Upper lobe of right lung (tissue), 1 donor: Measurements from ENCODE around the gene DTNB. TPM values are rescaled to one million over a fixed set of nuclear protein-coding genes. Genes with fewer than 3 reads are reported as not detected.

ENCODE experiments used
- ATAC-seq: fragments of 200-7000 bp; cut with Tn5 transposase; one replicate; pipeline ENCODE4 v1.9.1; 2020; ENCODE audit warnings: mild to moderate bottlenecking, moderate library complexity
- DNase-seq: peaks from one replicate; pipeline ENCODE4 v3.0.0-alpha.2; 2020
- H3K27ac ChIP-seq: fragments of 200-600 bp; one replicate; pipeline ENCODE4 v1.8.0; 2022
- H3K27me3 ChIP-seq: fragments of 200-600 bp; one replicate; pipeline ENCODE4 v1.8.0; 2022; ENCODE audit warnings: mild to moderate bottlenecking
- H3K36me3 ChIP-seq: fragments of 200-600 bp; one replicate; pipeline ENCODE4 v1.8.0; 2022
- H3K4me1 ChIP-seq: fragments of 200-600 bp; one replicate; pipeline ENCODE4 v1.8.0; 2022
- H3K4me3 ChIP-seq: fragments of 200-600 bp; one replicate; pipeline ENCODE4 v1.8.0; 2022; ENCODE audit warnings: mild to moderate bottlenecking
- H3K9me3 ChIP-seq: fragments of 200-600 bp; one replicate; pipeline ENCODE4 v1.8.0; 2022
- CTCF ChIP-seq: fragments of 200-600 bp; IDR thresholded peaks from one replicate; pipeline ENCODE4 v1.8.0; 2022; ENCODE audit warnings: antibody characterized with exemption
- intact Hi-C: fragments of 100-400 bp; cut with DNase I; formaldehyde crosslinking; loops from one replicate; pipeline ENCODE4 v1.11.0; 2022
- total RNA-seq: library from RNA; stranded (reverse); fragmentation: NEBNext Ultra II Directional; extraction: Animal tissue kit (Norgen Biotek cat#: 25700); gene quantifications from one replicate; pipeline ENCODE4 v1.2.1, GENCODE V29; 2021
- donor health status: DM: no; HTN: yes; CAD: no; lungs with severe emphysema.

Gene DTNB
- total RNA-seq, 1 donor from 2014 or later: 18.1 TPM

DNA sequence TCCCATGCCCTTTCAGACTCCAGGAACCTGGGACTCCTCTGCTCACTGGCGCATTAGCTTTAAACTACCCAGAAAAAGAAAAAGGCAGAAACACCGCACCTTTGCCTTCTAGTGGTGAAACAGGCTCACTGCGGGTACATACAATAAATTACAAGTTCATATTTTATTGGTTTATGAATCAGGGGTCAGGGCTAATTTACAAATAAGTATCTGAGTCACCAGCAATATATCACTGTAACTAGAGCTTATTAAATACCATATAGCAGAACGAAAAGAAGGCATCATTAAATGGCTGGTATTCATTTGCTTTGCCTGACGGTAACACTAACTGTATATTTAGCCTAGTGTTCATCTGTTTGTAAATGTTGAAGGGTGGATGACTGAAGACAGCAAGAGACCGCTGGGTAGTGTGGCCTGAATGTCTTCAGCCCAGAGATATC is 26.9 kb upstream of the DTNB start:
- H3K36me3 ChIP-seq: no peaks in the 10 kb centered on the region
- H3K27ac ChIP-seq: no peak overlapping the region
- H3K27me3 ChIP-seq: no peaks in the 10 kb centered on the region
- TF ChIP-seq CTCF: peak; percentile 71
- peak; percentile 60 for ATAC-seq
- H3K9me3 ChIP-seq: no peaks in the 10 kb centered on the region
- H3K4me3 ChIP-seq: no peak overlapping the region
- intact Hi-C loops: no loop called here
- H3K4me1 ChIP-seq: no peaks in the 10 kb centered on the region
- peak; percentile 5 for DNase-seq

DNA sequence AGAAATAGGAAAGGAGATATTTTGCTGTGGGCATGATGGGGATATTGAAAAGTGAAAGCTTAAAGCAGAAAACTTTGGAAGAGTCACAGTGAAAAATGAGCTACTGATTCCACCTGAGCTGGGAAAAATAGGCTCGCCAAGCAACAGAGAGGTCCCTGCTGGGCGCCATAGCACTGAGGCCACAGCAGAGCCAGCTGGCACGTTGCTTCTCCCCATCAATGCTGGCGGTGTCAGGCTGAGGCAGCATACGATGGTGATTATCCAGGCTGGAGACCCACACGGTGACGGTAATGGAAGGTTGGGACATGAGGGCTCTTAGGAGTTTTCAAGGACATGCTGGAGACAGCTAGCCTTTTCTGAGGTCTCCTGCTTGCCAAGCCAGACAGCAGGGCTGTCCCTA is 25.8 kb upstream of the DTNB start:
- no peaks in the 10 kb centered on the region for H3K9me3 ChIP-seq
- no peak overlapping the region for H3K27ac ChIP-seq
- intact Hi-C loops: no loop called here
- ATAC-seq (no peak), DNase-seq (peak; percentile 39)
- no peak for TF ChIP-seq CTCF
- H3K4me3 ChIP-seq: no peak overlapping the region
- H3K4me1 ChIP-seq: no peaks in the 10 kb centered on the region
- H3K27me3 ChIP-seq: no peaks in the 10 kb centered on the region
- H3K36me3 ChIP-seq: no peaks in the 10 kb centered on the region

DNA sequence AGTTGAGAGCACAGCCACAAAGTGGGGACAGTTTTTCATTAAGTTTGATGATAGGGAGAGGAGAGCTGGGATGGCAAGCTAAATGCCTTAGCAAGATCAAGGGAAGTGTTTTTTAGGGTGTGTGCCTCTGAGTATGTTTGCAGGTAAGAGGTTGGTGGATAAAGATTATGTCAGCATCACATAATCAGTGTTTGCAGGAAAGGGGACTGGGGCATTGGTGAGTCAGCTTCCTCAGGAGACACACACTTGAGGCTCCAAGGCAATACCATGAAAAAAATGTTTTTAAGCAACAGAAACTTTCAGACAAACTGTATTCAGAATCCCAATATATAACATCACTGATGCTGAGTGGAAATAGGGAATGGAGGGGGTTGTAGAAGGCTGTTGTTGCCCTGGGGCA is 25.4 kb upstream of the DTNB start:
- no peaks in the 10 kb centered on the region for H3K9me3 ChIP-seq
- no peak overlapping the region for H3K4me3 ChIP-seq
- TF ChIP-seq CTCF: no peak
- no peaks in the 10 kb centered on the region for H3K36me3 ChIP-seq
- intact Hi-C loops: no loop called here
- DNase-seq (no peak), ATAC-seq (no peak)
- no peaks in the 10 kb centered on the region for H3K27me3 ChIP-seq
- H3K27ac ChIP-seq: no peak overlapping the region
- no peaks in the 10 kb centered on the region for H3K4me1 ChIP-seq

GRCh38 chr2:25697559-25698341 is 24.4 kb upstream of the DTNB start:
- ATAC-seq (peak; percentile 35), DNase-seq (peak; percentile 29)
- no peak for TF ChIP-seq CTCF
- no peaks in the 10 kb centered on the region for H3K36me3 ChIP-seq
- H3K27ac ChIP-seq: no peak overlapping the region
- no peak overlapping the region for H3K4me3 ChIP-seq
- no peaks in the 10 kb centered on the region for H3K9me3 ChIP-seq
- intact Hi-C loops: no loop called here
- H3K27me3 ChIP-seq: no peaks in the 10 kb centered on the region
- no peaks in the 10 kb centered on the region for H3K4me1 ChIP-seq

GRCh38 chr2:25692737-25693445 is 19.5 kb upstream of the DTNB start:
- no peak for TF ChIP-seq CTCF
- Histone ChIP-seq H3K4me3 (no peak overlapping the region), H3K27ac (no peak overlapping the region), H3K9me3 (no peaks in the 10 kb centered on the region), H3K36me3 (no peaks in the 10 kb centered on the region), H3K4me1 (no peaks in the 10 kb centered on the region), H3K27me3 (no peaks in the 10 kb centered on the region)
- no peak for ATAC-seq
- intact Hi-C loops: no loop called here
- DNase-seq: peak; percentile 15
